Measurements from ENCODE around the gene VEZF1. TPM values are rescaled to one million over a fixed set of nuclear protein-coding genes. Genes with fewer than 3 reads are reported as not detected.
"Not testable (repeated sequence)": the region's sequence is repeated elsewhere in the genome, so short reads cannot be mapped to it uniquely, and the experiment has no call there.

VEZF1 gene
- polyA plus RNA-seq, 5 donors: 79.9 to 105 (median 96.7) TPM

GRCh38 chr17:57980522-57980921 lies 7.5 kb downstream of the VEZF1 start:
- DNase-seq: no peak

DNA sequence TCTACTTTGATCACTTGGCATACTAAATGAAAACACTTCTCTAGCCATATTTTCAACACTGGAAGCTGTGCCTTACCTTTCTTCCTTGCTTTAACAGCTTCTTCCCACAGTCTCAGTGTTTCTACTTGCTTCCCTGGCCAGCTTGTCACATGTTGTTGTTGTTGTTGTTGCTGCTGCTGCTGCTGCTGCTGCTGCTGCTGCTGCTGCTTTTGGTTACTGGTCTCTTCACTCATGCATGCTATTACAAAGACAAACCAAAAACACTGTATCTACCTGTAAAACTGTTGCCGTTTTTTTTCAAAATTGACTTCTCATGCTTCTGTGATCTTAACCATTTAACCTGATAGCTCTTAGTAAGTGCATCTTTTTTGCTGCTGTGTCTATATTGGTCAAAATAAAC lies 9.0 kb downstream of the VEZF1 start:
- no peak for DNase-seq

DNA sequence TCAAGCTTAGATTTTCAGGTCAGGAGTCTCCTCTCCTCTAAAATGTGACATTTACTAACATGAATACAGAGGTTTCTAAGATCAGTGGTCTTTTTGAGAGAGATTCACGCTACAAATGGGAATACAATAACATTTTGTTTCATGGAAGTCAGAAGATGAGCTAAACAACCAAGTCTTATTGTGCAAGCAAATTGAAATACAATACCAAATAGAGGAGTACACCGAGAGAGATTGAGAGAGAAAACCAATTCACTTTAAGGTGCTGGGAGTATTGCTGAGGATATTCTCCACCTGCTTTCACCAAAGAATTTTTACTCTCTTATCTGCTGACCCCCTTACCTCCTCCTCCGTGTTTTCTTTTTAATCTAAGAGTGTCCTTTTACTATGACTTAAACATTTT lies 11.5 kb downstream of the VEZF1 start:
- DNase-seq: no peak

- no peak for DNase-seq
These were observed 13.0 kb downstream of the VEZF1 start for GRCh38 chr17:57975044-57975443.

- DNase-seq: not testable (repeated sequence)
These were observed 13.8 kb downstream of the VEZF1 start for GRCh38 chr17:57974053-57974824.

DNA sequence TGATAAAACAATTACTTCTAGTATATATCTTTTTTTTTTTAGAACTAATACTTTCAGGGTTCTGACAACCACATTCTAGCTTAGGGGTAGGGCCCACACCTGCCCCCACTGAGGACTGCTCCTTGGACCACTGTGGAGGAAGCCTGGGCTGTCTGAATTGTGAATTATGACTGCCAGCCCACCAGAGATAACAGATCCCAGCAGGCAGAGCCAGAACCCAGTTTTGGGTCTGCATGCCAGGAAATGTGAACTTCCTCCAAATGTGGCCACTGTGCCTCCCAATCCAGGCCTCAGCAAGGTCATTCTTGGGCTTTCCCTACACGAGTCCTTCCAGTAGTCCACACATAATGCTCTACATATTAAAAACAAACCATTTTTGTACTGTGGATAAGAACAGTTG lies 15.9 kb downstream of the VEZF1 start:
- no peak for DNase-seq

DNA sequence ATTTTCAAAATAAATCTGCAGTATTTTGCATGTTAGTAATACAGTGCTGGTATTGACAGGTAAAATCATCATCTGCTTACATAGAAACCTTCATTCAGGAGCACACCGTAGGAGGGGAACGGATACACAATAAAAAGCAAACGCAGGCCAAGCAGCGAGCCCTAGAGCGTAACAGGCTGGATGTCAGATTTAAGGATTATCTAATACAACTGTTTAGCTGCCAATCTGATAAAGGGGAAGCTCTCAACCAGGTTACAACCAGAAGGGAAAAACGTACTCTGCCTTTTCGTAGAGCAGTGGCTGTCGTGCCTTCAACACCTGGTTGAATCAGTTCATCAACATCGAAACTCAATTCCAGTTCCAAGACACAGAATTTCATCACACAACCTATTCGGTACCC lies 16.5 kb downstream of the VEZF1 start:
- no peak for DNase-seq

- no peak for DNase-seq
These were observed 17.3 kb downstream of the VEZF1 start for GRCh38 chr17:57970710-57971109.

GRCh38 chr17:57968456-57968855 lies 19.6 kb downstream of the VEZF1 start:
- no peak for DNase-seq

GRCh38 chr17:57966875-57967274 lies 21.2 kb downstream of the VEZF1 start:
- no peak for DNase-seq

DNA sequence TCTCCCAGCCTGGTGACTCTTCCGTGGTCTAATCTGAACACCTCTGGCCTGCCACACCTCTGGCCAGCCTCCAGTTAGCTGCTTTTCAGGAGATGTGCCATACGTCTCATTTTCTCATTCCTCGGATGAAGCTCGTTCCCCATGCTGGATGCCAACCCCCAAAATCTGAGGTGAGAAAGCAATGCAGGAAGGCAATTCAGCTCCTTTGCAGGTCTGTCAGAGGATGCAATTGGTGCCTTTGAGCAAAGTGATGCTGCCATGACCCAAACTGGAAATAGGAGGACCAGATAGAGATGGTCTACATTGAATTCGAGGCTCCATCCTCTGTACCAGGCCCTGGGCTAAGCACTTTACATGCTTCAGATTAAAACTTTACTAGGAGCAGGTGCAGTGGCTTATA lies 21.8 kb downstream of the VEZF1 start:
- DNase-seq: no peak

DNA sequence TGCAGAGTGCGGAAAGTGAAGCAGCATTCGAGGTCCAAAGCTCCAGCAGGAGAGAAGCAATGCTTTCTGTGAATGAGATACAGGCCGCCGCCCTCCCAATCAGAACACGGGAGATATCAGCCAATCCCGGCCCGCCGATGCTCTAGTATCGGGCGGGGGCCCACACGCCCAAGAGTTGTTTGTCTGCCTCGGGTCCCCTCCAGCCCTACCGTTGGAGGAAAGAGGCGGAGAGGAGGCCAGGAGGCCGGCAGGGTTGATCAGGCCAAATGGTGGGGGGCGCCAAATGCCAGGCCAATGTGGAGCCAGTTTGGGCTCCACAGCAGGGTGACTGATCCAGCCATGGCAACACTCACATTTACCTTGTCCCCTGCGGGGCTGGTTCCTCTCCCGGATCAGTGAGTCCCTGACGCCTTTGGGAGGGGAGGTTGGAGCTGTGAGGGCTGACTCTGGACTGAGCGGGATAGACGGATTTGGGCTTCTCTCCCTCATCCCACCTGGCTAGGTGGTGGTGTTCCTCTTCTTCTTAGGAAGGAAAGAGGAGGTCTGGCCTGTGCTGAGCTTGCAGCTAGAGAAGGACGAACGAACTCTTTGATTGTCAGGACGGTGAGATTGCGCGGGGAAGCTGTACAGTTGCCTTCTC lies 22.4 kb downstream of the VEZF1 start:
- DNase-seq: no peak

GRCh38 chr17:57963149-57963511 lies 24.9 kb downstream of the VEZF1 start:
- no peak for DNase-seq

DNA sequence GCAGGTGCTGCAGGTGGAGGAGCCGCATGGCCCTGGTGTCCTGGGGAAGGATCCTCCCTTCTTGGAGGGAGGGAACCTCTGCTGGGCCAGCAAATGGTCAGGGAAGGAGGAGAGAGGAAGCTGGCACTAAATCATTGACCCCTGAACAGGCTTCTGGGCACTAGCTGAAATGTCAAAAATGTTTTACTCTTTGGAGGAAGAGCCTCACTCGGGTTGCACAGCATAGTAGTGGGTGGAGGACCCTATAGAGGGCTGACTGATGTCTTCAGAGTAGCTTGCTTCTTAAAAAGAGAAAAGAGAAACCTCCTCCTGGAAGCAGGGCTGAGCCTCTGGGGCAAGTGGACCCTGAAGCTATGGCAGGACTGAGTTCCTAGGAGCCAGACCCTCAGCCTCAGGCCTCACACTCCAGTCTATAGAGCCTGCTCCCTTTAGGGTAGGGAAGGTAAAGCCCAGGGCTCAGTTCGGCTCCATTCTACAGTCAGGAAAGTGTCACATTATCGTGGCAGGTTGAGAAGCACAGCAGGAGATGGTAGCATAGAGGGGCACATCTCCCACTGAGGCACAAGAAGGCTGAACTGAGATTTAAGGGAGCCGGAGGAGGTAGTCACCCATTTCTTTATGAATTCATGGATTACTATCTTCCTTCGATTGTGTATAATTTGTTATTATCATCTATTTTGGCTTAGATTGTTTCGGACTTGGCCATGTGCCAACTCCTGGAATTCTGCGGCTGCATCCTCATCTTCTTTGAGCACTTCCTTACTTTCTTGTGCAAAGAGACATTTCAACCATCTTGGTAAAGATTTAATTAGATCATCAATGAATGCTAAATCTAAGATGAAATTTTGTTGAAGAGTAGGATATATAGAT lies 25.5 kb downstream of the VEZF1 start:
- DNase-seq: no peak

GRCh38 chr17:57959929-57960328 lies 28.1 kb downstream of the VEZF1 start:
- DNase-seq: no peak

DNA sequence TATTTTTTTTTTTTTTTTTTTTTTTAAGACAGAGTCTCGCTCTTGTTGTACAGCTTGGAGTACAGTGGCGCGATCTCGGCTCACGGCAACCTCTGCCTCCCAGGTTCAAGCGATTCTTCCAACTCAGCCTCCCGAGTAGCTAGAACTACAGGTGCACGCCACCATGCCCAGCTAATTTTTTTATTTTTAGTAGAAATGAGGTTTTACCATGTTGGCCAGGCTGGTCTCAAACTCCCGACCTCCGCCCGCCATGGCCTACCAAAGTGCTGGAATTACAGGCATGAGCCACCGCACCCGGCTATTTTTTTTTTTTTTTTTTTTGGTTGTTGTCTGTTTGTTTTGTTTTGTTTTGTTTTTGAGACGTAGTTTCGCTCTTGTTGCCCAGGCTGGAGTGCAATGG lies 29.7 kb downstream of the VEZF1 start:
- DNase-seq: not testable (repeated sequence)

GRCh38 chr17:57957886-57958285 lies 30.2 kb downstream of the VEZF1 start:
- no peak for DNase-seq

DNA sequence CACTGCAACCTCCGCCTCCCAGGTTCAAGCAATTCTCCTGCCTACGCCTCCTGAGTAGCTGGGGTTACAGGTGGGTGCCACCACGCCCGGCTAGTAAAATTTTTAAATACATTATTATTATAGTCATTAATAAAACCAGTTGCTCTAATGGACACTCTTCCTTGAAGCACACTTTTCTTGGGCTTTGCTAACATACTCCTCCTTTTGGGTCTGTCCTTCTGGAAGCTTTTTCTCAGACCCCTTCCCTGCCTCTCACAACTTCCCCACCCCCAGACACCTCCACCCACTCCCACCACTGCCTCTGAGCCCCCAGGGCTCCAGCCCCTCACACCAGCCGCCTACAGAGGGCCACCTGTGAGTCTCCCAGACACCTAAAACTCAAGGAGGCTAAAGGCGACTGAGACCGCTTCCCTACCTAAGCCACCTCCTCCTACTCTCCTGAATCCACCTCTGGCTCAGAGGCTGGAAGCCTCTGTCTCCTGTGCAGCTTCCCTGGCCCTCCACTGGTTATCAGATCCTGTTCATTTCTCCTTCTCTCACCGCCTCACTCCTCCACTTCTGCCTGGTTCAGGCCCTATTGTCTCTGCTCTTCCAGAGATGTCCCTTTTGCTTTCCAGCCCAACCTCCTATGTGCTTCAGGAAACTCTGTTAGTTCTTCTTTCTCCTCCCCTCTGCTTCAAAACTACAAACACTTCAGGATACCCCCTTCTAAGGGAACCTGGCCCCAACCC lies 30.8 kb downstream of the VEZF1 start:
- DNase-seq: no peak

DNA sequence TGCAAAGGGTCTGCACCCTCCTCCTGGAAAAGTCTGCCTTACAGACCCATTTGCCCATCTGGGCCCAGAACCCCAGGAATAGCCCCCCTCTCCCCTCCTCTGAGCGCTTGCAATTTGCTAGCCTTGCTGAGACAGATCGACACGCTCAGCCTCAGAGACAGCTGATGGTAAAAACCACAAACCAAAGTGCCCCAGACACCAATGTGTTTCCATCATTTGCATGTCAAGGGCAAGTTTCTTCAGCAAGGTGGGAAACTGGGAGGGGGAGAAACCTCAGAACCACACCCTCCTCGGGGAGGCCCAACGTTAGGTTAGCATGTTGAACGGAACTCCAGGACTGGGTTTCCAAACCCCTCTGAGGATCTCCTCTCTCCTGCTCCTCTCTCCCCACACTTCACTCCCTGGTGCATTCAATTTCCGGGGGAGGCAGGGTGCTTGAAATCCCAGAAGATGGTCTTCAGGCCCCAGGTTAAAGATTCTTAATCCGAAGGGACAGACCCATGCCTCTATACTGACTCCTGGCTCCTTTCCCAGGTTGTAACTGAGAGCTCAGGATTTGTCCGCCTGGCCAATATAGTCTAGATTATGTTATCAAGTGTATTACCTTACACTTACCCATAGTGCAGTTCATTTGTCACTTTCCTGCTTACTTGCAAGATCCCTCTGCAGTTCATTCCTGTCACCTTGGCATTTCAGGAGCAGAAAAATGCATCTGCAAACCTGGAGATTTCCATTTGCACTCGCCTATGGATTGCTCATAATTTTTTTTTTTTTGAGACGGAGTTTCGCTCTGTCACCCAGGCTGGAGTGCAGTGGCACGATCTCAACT lies 31.5 kb downstream of the VEZF1 start:
- DNase-seq: no peak

DNA sequence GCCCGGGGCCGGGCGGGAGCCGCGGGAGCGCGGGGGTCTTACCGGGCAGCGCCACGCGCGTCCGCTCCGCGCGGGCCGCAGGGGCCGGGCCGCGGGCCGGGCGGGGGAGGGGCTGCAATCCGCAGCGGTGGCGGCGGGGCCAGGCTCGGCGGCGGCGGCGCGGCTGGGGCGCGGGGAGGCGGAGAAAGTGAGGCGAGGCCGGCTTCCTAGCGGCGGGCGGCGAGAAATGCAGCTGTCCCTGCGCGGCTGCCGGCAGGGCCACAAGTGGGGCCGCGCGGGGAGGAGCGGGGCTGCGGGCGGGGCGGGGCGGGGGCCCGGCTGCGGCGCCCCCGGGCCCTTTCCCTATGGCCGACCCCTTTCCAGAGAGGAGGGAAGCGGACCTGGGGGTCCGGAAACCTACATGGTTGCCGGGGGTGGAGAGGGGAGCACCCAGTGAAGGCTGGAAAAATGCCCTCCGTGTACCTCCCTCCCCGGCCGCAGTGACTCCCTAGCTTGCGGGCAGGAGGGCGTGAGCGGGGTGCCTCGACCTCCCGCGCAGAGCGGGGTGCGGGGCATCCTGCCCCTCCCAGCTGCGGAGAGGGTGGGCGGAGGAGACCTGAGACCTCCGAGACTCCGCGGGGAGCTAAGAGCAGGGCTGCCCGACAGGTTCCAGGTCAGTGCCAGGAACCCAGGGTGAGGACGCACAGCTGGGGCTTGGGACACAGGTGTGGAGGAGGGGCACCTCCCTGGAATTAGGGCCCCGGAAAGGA lies 32.7 kb downstream of the VEZF1 start, which contains the start of gene CUEDC1:
CUEDC1 (minus strand) TSS at position 230 of the 749 bp plus-strand sequence. CDS start 69,848 bp downstream, outside the sequence.
- peak; percentile 44 to 47 for DNase-seq

Measured in right lung (tissue), 5 donors.